Measurements from ENCODE around the gene PAPPA2. TPM values are rescaled to one million over a fixed set of nuclear protein-coding genes. Genes with fewer than 3 reads are reported as not detected.

The PAPPA2 gene
- total and polyA plus RNA-seq, 9 of the 15 experiments (the other 6 are each of a cell fraction or from before 2014, with no cell fraction given), result 0.01 to 0.15 (median 0.05) TPM; not detected in 2

DNA sequence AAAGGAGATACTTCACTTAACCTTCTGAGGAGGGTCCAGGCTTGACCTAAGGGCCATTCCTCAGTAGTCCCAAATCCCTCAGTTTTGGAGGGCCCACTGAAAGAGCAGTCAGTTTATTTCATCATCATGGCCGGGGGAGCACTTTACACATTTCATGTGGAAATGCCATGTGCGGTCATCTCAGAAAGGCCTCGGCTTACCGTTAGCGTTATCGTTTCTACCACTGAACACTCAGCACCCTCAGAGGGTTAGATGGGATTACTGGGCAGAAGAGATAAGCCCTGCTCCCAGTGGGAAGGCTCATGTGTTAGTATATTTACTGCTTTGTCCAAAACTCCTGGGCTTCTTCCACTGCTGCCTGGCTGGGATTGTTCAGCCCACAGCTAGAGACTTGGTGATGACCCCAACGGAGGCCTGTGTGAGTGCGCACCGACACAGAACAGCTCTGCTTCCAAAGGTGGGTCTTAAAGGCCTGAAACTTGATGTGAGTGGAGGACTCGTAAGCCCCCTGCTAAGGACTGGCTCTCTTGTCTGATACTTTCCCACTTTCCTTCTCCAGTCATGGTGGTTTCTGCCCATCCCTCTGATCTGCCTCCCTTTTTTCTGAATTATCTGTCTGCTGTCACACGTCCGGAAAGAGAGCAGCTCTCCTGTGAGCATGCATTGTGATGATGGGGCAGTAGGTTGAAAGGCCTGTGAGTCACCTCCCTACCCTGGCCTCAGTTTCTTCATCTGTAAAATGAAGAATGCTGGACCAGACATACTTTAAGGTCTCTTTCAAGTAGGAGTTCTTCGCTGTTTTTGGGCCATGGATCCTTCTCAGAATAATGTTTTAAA, 417.0 kb downstream of the PAPPA2 start (continued):
- TF ChIP-seq, protein P1, sequence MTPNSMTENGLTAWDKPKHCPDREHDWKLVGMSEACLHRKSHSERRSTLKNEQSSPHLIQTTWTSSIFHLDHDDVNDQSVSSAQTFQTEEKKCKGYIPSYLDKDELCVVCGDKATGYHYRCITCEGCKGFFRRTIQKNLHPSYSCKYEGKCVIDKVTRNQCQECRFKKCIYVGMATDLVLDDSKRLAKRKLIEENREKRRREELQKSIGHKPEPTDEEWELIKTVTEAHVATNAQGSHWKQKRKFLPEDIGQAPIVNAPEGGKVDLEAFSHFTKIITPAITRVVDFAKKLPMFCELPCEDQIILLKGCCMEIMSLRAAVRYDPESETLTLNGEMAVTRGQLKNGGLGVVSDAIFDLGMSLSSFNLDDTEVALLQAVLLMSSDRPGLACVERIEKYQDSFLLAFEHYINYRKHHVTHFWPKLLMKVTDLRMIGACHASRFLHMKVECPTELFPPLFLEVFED (CRISPR knock-in tag; conservative IDR thresholded peaks at IDR 0.05), result no peak
- TF ChIP-seq CHD2 (IDR thresholded peaks at IDR 0.05; ENCODE audit: low read depth, low read length), result no peak
- no peak for TF ChIP-seq BRD4 (IDR thresholded peaks at IDR 0.05)
- TF ChIP-seq TAF15 (IDR thresholded peaks at IDR 0.05; ENCODE audit: low read depth, low read length), result no peak
- no peak for TF ChIP-seq HOXB6 (CRISPR knock-in tag; IDR thresholded peaks at IDR 0.05; ENCODE audit: borderline replicate concordance)
- TF ChIP-seq, protein P2, sequence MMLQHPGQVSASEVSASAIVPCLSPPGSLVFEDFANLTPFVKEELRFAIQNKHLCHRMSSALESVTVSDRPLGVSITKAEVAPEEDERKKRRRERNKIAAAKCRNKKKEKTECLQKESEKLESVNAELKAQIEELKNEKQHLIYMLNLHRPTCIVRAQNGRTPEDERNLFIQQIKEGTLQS (IDR thresholded peaks at IDR 0.05), result peak; percentile 97
- TF ChIP-seq, protein P2 (CRISPR knock-in tag; conservative IDR thresholded peaks at IDR 0.05), result no peak
- no peak for TF ChIP-seq SP2 (IDR thresholded peaks at IDR 0.05; ENCODE audit: extremely low read depth, low read depth, low read length, poor library complexity, severe bottlenecking)
- TF ChIP-seq GABPB1 (CRISPR knock-in tag; IDR thresholded peaks at IDR 0.05), result no peak
- TF ChIP-seq, protein P3, sequence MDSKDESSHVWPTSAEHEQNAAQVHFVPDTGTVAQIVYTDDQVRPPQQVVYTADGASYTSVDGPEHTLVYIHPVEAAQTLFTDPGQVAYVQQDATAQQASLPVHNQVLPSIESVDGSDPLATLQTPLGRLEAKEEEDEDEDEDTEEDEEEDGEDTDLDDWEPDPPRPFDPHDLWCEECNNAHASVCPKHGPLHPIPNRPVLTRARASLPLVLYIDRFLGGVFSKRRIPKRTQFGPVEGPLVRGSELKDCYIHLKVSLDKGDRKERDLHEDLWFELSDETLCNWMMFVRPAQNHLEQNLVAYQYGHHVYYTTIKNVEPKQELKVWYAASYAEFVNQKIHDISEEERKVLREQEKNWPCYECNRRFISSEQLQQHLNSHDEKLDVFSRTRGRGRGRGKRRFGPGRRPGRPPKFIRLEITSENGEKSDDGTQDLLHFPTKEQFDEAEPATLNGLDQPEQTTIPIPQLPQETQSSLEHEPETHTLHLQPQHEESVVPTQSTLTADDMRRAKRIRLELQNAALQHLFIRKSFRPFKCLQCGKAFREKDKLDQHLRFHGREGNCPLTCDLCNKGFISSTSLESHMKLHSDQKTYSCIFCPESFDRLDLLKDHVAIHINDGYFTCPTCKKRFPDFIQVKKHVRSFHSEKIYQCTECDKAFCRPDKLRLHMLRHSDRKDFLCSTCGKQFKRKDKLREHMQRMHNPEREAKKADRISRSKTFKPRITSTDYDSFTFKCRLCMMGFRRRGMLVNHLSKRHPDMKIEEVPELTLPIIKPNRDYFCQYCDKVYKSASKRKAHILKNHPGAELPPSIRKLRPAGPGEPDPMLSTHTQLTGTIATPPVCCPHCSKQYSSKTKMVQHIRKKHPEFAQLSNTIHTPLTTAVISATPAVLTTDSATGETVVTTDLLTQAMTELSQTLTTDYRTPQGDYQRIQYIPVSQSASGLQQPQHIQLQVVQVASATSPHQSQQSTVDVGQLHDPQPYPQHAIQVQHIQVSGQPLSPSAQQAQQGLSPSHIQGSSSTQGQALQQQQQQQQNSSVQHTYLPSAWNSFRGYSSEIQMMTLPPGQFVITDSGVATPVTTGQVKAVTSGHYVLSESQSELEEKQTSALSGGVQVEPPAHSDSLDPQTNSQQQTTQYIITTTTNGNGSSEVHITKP (IDR thresholded peaks at IDR 0.05; ENCODE audit: partially characterized antibody), result peak; percentile 47
- TF ChIP-seq, protein P4, sequence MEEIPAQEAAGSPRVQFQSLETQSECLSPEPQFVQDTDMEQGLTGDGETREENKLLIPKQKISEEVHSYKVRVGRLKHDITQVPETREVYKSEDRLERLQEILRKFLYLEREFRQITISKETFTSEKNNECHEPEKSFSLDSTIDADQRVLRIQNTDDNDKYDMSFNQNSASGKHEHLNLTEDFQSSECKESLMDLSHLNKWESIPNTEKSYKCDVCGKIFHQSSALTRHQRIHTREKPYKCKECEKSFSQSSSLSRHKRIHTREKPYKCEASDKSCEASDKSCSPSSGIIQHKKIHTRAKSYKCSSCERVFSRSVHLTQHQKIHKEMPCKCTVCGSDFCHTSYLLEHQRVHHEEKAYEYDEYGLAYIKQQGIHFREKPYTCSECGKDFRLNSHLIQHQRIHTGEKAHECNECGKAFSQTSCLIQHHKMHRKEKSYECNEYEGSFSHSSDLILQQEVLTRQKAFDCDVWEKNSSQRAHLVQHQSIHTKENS (CRISPR knock-in tag; IDR thresholded peaks at IDR 0.05), result no peak
- TF ChIP-seq CBX5 (IDR thresholded peaks at IDR 0.05; ENCODE audit: borderline replicate concordance, low read depth), result no peak; the same call in 1 of the 2 replicates
- TF ChIP-seq FOXM1 (IDR thresholded peaks at IDR 0.05; ENCODE audit: low read depth), result peak; percentile 87
- TF ChIP-seq FOXM1 (CRISPR knock-in tag; IDR thresholded peaks at IDR 0.05; ENCODE audit: low read depth), result no peak
- no peak for TF ChIP-seq ZNF124 (CRISPR knock-in tag; IDR thresholded peaks at IDR 0.05)
- TF ChIP-seq PHB2 (IDR thresholded peaks at IDR 0.05; ENCODE audit: low read depth), result peak; percentile 88
- peak; percentile 32; the same call in 1 of the 2 replicates for TF ChIP-seq RBFOX2 (IDR thresholded peaks at IDR 0.05; ENCODE audit: low read depth, low read length)
- no peak for TF ChIP-seq U2AF2 (optimal IDR thresholded peaks at IDR 0.05; ENCODE audit: low read depth, low read length)
- no peak; the same call in 1 of the 2 replicates for TF ChIP-seq ZNF24 (IDR thresholded peaks at IDR 0.05)
- TF ChIP-seq NUFIP1 (IDR thresholded peaks at IDR 0.05; ENCODE audit: partially characterized antibody), result no peak
- TF ChIP-seq TCF7L2 (IDR thresholded peaks at IDR 0.05; ENCODE audit: low read depth, low read length), result no peak
- TF ChIP-seq ELF4 (CRISPR knock-in tag; IDR thresholded peaks at IDR 0.05), result peak; percentile 3; the same call in 1 of the 2 replicates
